ES-I3 (cell line): ENCODE data around the gene CLEC2D.
"Not testable (repeated sequence)": the region's sequence is repeated elsewhere in the genome, so short reads cannot be mapped to it uniquely, and the experiment has no call there.

ENCODE experiments used
- H3K36me3 ChIP-seq: 2 replicates; pipeline ENCODE4 v1.6.1; 2013; ENCODE audit warnings: mild to moderate bottlenecking, low read length, control low read depth, moderate library complexity; ENCODE audit not compliant: insufficient read depth
- H3K4me1 ChIP-seq: 2 replicates; pipeline ENCODE4 v1.6.1; 2013; ENCODE audit warnings: mild to moderate bottlenecking, control low read depth, low read length; ENCODE audit not compliant: insufficient read depth
- H3K9ac ChIP-seq: 2 replicates; pipeline ENCODE4 v1.6.1; 2013; ENCODE audit warnings: low read depth, mild to moderate bottlenecking, low read length, moderate library complexity
- H3K9me3 ChIP-seq: 2 replicates; pipeline ENCODE4 v1.6.1; 2013; ENCODE audit warnings: mild to moderate bottlenecking, low read length, moderate library complexity; ENCODE audit not compliant: control insufficient read depth, insufficient read depth

The CLEC2D gene

GRCh38 chr12:9669534-9669933, at the start of gene CLEC2D:
Gene CLEC2D (plus strand): TSS chr12:9669713. CDS start chr12:9669735, 22 bp downstream.
- H3K9me3 ChIP-seq, result no peaks in the 10 kb centered on the region
- peaks cover 3% of the 10 kb centered on the region; the same call in 1 of the 2 replicates for H3K36me3 ChIP-seq
- H3K9ac ChIP-seq, result no peak within 1 kb of the TSS
- H3K4me1 ChIP-seq, result peaks cover 16% of the 10 kb centered on the region

- Histone ChIP-seq H3K9ac (no peak overlapping the region), H3K9me3 (no peaks in the 10 kb centered on the region), H3K36me3 (no peaks in the 10 kb centered on the region), H3K4me1 (no peaks in the 10 kb centered on the region)
These were observed 44.5 kb upstream of the CLEC2D start for GRCh38 chr12:9625019-9625418.

DNA sequence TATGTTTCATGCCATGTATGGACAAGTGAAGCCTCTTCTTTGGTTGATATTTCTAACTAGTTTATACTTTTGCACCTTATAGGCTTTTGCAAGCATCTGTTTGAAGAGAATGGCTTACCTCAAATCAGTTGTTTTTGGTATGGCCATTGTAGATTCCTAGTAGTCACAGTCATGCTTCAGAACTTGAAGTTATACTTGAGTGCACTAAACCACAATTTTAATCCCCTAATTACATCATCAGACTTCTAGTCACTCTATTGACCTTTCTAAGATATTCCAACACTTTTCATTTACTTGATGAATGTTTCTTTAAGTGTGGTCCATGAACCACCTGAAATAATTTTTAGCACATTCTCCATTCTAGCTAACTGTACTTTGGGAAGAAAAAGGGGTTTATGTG, 43.2 kb upstream of the CLEC2D start:
- Histone ChIP-seq H3K9ac (no peak overlapping the region), H3K4me1 (no peaks in the 10 kb centered on the region), H3K36me3 (no peaks in the 10 kb centered on the region), H3K9me3 (no peaks in the 10 kb centered on the region)

GRCh38 chr12:9626821-9627220, 42.7 kb upstream of the CLEC2D start:
- no peaks in the 10 kb centered on the region for H3K36me3 ChIP-seq
- H3K9ac ChIP-seq, result no peak overlapping the region
- no peaks in the 10 kb centered on the region for H3K9me3 ChIP-seq
- no peaks in the 10 kb centered on the region for H3K4me1 ChIP-seq

DNA sequence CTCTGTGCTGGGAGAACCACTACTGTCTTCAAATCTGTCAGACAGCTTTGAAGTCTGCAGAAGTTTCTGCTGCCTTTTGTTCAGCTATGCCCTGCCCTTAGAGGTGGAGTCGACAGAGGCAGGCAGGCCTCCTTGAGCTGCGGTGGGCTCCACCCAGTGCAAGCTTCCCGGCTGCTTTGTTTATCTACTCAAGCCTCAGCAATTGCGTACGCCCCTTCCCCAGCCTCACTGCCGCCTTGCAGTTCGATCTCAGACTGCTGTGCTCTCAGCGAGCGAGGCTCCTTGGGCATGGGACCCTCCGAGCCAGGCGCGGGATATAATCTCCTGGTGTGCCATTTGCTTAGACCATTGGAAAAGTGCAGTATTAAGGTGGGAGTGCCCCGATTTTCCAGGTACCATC, 36.7 kb upstream of the CLEC2D start:
- no peak overlapping the region for H3K9ac ChIP-seq
- peaks cover 6% of the 10 kb centered on the region; the same call in 1 of the 2 replicates for H3K9me3 ChIP-seq
- no peaks in the 10 kb centered on the region for H3K4me1 ChIP-seq
- no peaks in the 10 kb centered on the region for H3K36me3 ChIP-seq

DNA sequence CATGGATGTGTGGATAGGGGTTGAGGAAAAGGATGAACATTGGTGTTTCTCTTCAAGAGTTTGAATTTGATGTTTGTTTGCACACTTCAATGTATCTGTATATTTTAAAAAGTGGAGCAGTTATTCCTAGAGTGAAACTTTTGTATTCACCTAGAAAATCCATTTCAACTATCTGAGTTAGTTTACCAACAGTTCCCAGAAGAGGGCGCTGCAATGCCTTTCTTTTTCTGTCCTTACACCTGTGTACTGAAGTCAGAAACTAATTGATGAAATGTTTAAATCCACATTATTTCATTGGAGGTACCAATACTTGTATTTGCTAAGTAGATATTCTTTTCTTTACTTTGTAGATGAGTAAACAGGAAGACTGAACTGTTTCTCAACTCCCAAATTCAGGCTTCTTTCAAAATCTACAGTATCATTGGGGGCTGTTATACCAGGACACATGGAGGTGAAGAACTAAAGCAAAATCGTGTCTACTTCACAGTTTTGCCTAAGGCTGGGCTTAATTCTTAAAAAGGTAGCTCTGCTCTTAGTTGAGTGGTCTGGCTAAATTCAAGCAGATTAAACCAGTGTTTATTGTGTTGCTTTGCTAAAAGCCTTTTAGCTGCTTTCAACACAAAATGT, 35.2 kb upstream of the CLEC2D start:
- Histone ChIP-seq H3K9me3 (peaks cover 6% of the 10 kb centered on the region), H3K4me1 (no peaks in the 10 kb centered on the region), H3K36me3 (no peaks in the 10 kb centered on the region), H3K9ac (no peak overlapping the region)

DNA sequence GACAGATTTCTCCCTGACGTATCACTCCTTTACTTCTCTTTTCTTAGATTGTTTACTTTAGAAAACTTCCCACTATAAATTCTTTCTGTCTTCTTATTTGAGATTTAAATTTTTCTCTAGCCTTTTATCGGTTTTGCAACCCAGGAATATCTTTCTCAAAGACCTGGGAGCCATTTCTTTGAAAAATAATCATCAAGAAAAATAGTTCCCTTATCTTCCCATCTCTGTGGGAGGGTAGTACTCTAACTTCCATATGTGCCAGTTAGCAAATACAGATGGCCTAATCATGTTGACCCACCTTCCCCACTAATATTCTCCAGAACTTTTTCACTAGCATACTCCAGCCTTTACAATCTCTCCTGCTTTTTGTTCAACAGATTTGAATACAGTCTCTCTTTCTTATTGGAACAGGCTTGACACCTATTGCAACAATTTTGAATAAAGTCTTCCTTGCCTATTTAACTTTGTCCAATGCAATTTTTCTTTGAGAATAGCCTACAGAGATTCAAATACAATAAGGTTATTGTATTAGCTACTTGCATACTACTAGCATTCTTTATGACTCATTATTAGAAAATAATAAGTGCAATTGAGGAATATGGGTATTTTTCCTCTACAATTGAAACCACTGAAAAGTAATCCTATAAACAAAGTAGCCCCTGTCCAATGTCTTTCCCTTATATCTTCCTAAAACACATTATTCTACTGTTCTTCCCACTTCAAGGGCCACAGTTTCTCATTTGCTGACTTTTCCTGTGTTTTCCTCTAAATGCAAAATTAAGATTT, 34.4 kb upstream of the CLEC2D start:
- H3K4me1 ChIP-seq, result no peaks in the 10 kb centered on the region
- H3K36me3 ChIP-seq, result no peaks in the 10 kb centered on the region
- peaks cover 6% of the 10 kb centered on the region for H3K9me3 ChIP-seq
- H3K9ac ChIP-seq, result no peak overlapping the region

- Histone ChIP-seq H3K4me1 (no peaks in the 10 kb centered on the region), H3K36me3 (no peaks in the 10 kb centered on the region), H3K9me3 (peaks cover 6% of the 10 kb centered on the region), H3K9ac (no peak overlapping the region)
These were observed 33.2 kb upstream of the CLEC2D start for GRCh38 chr12:9636150-9636850.

GRCh38 chr12:9636851-9637206, 32.7 kb upstream of the CLEC2D start:
- H3K9me3 ChIP-seq, result peaks cover 6% of the 10 kb centered on the region
- H3K4me1 ChIP-seq, result no peaks in the 10 kb centered on the region
- H3K36me3 ChIP-seq, result no peaks in the 10 kb centered on the region
- H3K9ac ChIP-seq, result no peak overlapping the region

- H3K36me3 ChIP-seq, result no peaks in the 10 kb centered on the region
- H3K9me3 ChIP-seq, result no peaks in the 10 kb centered on the region; the same call in none of the 2 replicates
- no peaks in the 10 kb centered on the region for H3K4me1 ChIP-seq
- H3K9ac ChIP-seq, result no peak overlapping the region
These were observed 29.5 kb upstream of the CLEC2D start for GRCh38 chr12:9640024-9640423.

DNA sequence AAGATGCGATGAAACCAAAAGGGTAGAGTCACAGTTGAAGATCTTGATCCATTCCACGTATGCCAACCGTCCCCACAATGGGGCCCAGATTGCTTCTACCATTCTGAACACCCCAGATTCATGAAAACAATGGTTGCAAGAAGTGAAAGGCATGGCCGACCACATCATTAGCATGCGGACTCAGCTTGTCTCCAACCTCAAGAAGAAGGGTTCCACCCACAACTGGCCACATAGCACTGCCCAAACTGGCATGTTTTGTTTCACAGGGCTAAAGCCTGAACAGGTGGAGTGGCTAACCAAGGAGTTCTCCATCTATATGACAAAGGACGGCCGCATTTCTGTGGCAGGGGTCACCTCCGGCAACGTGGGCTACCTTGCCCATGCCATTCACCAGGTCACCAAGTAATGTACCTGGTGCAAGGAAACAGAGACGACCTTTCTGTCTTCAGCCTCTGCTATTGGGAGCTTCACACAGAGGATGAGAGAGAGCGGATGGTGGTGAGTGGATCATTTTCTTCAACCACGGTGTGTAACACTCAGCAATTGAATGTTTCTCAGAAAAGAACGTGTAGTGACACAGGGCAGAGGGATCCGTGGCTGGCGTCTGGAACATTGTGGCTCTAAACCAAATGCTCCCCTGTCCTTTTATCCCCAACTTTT, 26.8 kb upstream of the CLEC2D start:
- peaks cover 5% of the 10 kb centered on the region; the same call in 1 of the 2 replicates for H3K4me1 ChIP-seq
- no peaks in the 10 kb centered on the region; the same call in none of the 2 replicates for H3K9me3 ChIP-seq
- no peak overlapping the region for H3K9ac ChIP-seq
- H3K36me3 ChIP-seq, result no peaks in the 10 kb centered on the region

DNA sequence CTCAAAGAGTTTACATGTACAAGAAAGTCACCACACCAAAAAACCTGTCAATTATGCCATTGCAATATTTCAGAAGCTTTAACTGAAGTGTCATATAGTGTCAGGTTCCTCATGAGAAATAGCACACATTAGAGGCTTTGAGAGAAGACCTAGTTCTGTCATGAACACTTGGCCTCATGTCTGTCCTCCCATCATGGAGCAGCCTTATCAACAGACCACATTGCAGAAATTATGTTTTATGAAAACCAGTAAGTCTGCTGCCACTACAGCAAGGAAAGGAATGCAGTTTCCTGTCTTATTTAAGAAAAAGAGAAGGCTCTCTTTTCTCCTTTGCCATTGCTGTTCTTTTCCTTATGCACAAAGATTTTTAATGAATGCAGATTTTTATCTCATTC, 26.2 kb upstream of the CLEC2D start:
- peaks cover 5% of the 10 kb centered on the region; the same call in 1 of the 2 replicates for H3K4me1 ChIP-seq
- no peak overlapping the region for H3K9ac ChIP-seq
- H3K36me3 ChIP-seq, result no peaks in the 10 kb centered on the region
- H3K9me3 ChIP-seq, result no peaks in the 10 kb centered on the region; the same call in 1 of the 2 replicates

DNA sequence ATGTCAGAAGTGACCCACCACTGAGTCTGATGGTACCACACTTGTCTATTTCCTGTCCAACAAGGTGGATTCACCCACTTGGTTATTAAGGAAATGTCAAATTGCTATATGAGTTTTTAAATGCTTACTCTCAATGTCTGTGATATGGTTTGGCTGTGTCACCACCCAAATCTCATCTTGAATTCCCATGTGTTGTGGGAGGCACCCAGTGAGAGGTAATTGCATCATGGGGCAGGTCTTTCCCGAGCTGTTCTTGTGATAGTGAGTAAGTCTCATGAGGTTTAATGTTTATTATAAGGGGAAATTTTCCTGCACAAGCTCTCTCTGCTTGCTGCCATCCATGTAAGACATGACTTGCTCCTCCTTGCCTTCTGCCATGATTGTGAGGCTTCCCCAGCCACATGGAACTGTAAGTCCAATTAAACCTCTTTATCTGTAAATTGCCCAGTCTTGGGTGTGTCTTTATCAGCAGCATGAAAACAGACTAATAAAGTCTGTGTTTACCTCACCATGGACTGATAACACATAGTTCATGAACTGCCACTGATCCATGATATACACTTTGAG, 24.4 kb upstream of the CLEC2D start:
- not testable (repeated sequence) for H3K36me3 ChIP-seq, H3K4me1 ChIP-seq, H3K9ac ChIP-seq

More for the DNA sequence above, 24.4 kb upstream of the CLEC2D start:
- not testable (repeated sequence) for H3K9me3 ChIP-seq
